Common myeloid progenitor, CD34-positive (primary cell): ENCODE measurements around the gene RXRB.
A peak's percentile ranks its signal among the peaks of the same experiment; 100 is the strongest.

Source experiments
- CTCF ChIA-PET: fragments of 350-600 bp; sonication (Branson Sonifier 250); formaldehyde crosslinking; loops from one replicate; lab custom pipeline; 2021; ENCODE audit warnings: antibody characterized with exemption; lab: Charles Lee
- POLR2A ChIA-PET: fragments of 350-600 bp; sonication (Branson Sonifier 250); formaldehyde crosslinking; loops from one replicate; lab custom pipeline; 2021; ENCODE audit warnings: antibody characterized with exemption; lab: Charles Lee
- DNase-seq, 3 donors: peaks; one replicate each; pipeline versions ENCODE4 v3.0.0 to v3.0.0-alpha.2; 2013
- H3K27ac ChIP-seq, 2 experiments: 1 replicate in 1 of 2; 2 replicates in 1 of 2; pipeline ENCODE4 v1.7.0; 2013; ENCODE audit warnings: inconsistent platforms in 2 of 2, low read length in 2 of 2, mild to moderate bottlenecking in 2 of 2, low read depth in 1 of 2, moderate library complexity in 1 of 2; ENCODE audit not compliant: severe bottlenecking in 2 of 2, insufficient read depth in 1 of 2, poor library complexity in 1 of 2
- H3K27me3 ChIP-seq, 5 experiments: replicated peaks in 2 of 5; 1 replicate in 3 of 5; 2 replicates in 2 of 5; pipeline versions ENCODE4 v1.6.1 to v1.7.0; 2013; ENCODE audit warnings: low read length in 4 of 5, mild to moderate bottlenecking in 2 of 5, moderate library complexity in 2 of 5, inconsistent platforms in 1 of 5; ENCODE audit not compliant: insufficient read depth in 5 of 5, control insufficient read depth in 4 of 5
- H3K36me3 ChIP-seq, 4 experiments: 1 replicate in 2 of 4; 2 replicates in 2 of 4; pipeline versions ENCODE4 v1.6.1 to v1.7.0; 2013; ENCODE audit warnings: low read length in 3 of 4, control low read depth in 1 of 4, mild to moderate bottlenecking in 1 of 4; ENCODE audit not compliant: control insufficient read depth in 4 of 4, insufficient read depth in 4 of 4
- H3K4me1 ChIP-seq, 4 experiments: 1 replicate in 3 of 4; 2 replicates in 1 of 4; pipeline versions ENCODE4 v1.6.1 to v1.7.1; 2013; ENCODE audit warnings: low read length in 3 of 4, mild to moderate bottlenecking in 3 of 4, control low read depth in 1 of 4, inconsistent platforms in 1 of 4, moderate library complexity in 1 of 4; ENCODE audit not compliant: control insufficient read depth in 4 of 4, insufficient read depth in 4 of 4; ENCODE audit errors: control extremely low read depth in 1 of 4
- H3K4me3 ChIP-seq, 7 experiments: 1 replicate in 4 of 7; 2 replicates in 3 of 7; pipeline versions ENCODE4 v1.5.1 to v1.7.0; 2013; ENCODE audit warnings: mild to moderate bottlenecking in 7 of 7, low read length in 6 of 7, moderate library complexity in 6 of 7, inconsistent platforms in 2 of 7, low read depth in 2 of 7, control low read depth in 1 of 7; ENCODE audit not compliant: insufficient read depth in 4 of 7, control insufficient read depth in 1 of 7; ENCODE audit errors: extremely low read depth in 1 of 7
- H3K9me3 ChIP-seq, 5 experiments: 1 replicate in 4 of 5; 2 replicates in 1 of 5; pipeline versions ENCODE4 v1.6.1 to v1.7.1; 2013; ENCODE audit warnings: low read length in 4 of 5, mild to moderate bottlenecking in 2 of 5, inconsistent platforms in 1 of 5, low read depth in 1 of 5, moderate library complexity in 1 of 5; ENCODE audit not compliant: control insufficient read depth in 4 of 5, insufficient read depth in 2 of 5; ENCODE audit errors: control extremely low read depth in 1 of 5
- WGBS: methylation state at CpG from one replicate; pipeline ENCODE4 v1.1.5; 2013; ENCODE audit not compliant: insufficient coverage; 5-methylcytosine and 5-hydroxymethylcytosine counted together

Gene RXRB

GRCh38 chr6:33206864-33207551, 6.5 kb upstream of the RXRB start:
- ChIA-PET POLR2A (interaction anchor here (1.1 kb wide), 1 partner anchor 63 kb away, joined by 3 read pairs; no protein-coding TSS in a partner anchor), CTCF (interaction anchor here (1.2 kb wide), 1 partner anchor 40 kb away, joined by 4 read pairs; no protein-coding TSS in a partner anchor)
- Histone ChIP-seq H3K36me3 (peaks cover 3 to 44% (median 30%) of the 10 kb centered on the region in 4 experiments), H3K9me3 (no peaks in the 10 kb centered on the region), H3K27ac (no peak overlapping the region), H3K4me1 (peaks cover 5 to 43% (median 31%) of the 10 kb centered on the region in 4 experiments), H3K27me3 (no peaks in the 10 kb centered on the region), H3K4me3 (peak overlapping the region in 6 of 7 experiments; percentile 66 to 97 (median 86))
- WGBS: 12% methylated on average over 6 of the region's 20 CpGs
- DNase-seq: no peak

- ChIA-PET CTCF (interaction anchor here (1.0 kb wide), 1 partner anchor 190 kb away, joined by 3 read pairs; no protein-coding TSS in a partner anchor), POLR2A (no interaction called here)
- no peaks in the 10 kb centered on the region for H3K9me3 ChIP-seq
- WGBS: no CpG with 5 or more reads among the region's 3 CpGs
- DNase-seq: no peak
- peaks cover 3 to 42% (median 28%) of the 10 kb centered on the region in 4 experiments for H3K36me3 ChIP-seq
- H3K27me3 ChIP-seq: no peaks in the 10 kb centered on the region
- H3K4me1 ChIP-seq: peaks cover 5 to 50% (median 38%) of the 10 kb centered on the region in 4 experiments
- H3K4me3 ChIP-seq: peak overlapping the region in 1 of 7 experiments; percentile 89
- no peak overlapping the region for H3K27ac ChIP-seq
Observed at GRCh38 chr6:33206027-33206863, 5.8 kb upstream of the RXRB start.

GRCh38 chr6:33205191-33206026, 4.9 kb upstream of the RXRB start:
- Histone ChIP-seq H3K9me3 (no peaks in the 10 kb centered on the region), H3K4me3 (peak overlapping the region; percentile 45 to 94 (median 80)), H3K4me1 (peaks cover 5 to 53% (median 43%) of the 10 kb centered on the region in 4 experiments), H3K36me3 (peaks cover 2 to 36% (median 25%) of the 10 kb centered on the region in 4 experiments), H3K27ac (no peak overlapping the region), H3K27me3 (no peaks in the 10 kb centered on the region)
- WGBS: 43% methylated on average over 9 of the region's 17 CpGs
- DNase-seq: peak in 1 of 3 donors; percentile 29
- POLR2A ChIA-PET: no interaction called here
- CTCF ChIA-PET: interaction anchor here (1.0 to 1.4 kb wide), 3 partner anchors 10 to 189 kb away, joined by 3 read pairs; no protein-coding TSS in a partner anchor

GRCh38 chr6:33204415-33205190, 4.1 kb upstream of the RXRB start, which contains the start of gene HSD17B8:
TSS of gene HSD17B8 (plus strand) at chr6:33204655. CDS start at chr6:33204669, 14 bp downstream.
- WGBS: under 1% methylated on average over 43 of the region's 48 CpGs
- POLR2A ChIA-PET: interaction anchor here (0.6 kb wide), 1 partner anchor 44 kb away, joined by 3 read pairs; no protein-coding TSS in a partner anchor

GRCh38 chr6:33204165-33204414, 3.6 kb upstream of the RXRB start:
- peaks cover 2 to 27% (median 17%) of the 10 kb centered on the region in 4 experiments for H3K36me3 ChIP-seq
- H3K27me3 ChIP-seq: no peaks in the 10 kb centered on the region
- ChIA-PET CTCF (interaction anchor here (0.7 to 1.4 kb wide), 2 partner anchors 44 to 78 kb away, joined by 3 to 4 read pairs; no protein-coding TSS in a partner anchor), POLR2A (interaction anchor here (0.6 kb wide), 1 partner anchor 44 kb away, joined by 3 read pairs; no protein-coding TSS in a partner anchor)
- DNase-seq: no peak
- H3K4me3 ChIP-seq: peak overlapping the region in 4 of 7 experiments; percentile 78 to 94 (median 87)
- no peak overlapping the region for H3K27ac ChIP-seq
- H3K4me1 ChIP-seq: peaks cover 8 to 59% (median 48%) of the 10 kb centered on the region in 4 experiments
- 0% methylated on average over 2 of the region's 4 CpGs for WGBS
- no peaks in the 10 kb centered on the region for H3K9me3 ChIP-seq

More at GRCh38 chr6:33204415-33205190, 4.1 kb upstream of the RXRB start, which contains the start of gene HSD17B8:
- Histone ChIP-seq H3K4me3 (peak within 1 kb of the TSS; percentile 45 to 94 (median 80)), H3K27ac (peak within 1 kb of the TSS in 1 of 2 experiments; percentile 51), H3K9me3 (no peaks in the 10 kb centered on the region), H3K27me3 (no peaks in the 10 kb centered on the region), H3K4me1 (peaks cover 6 to 56% (median 45%) of the 10 kb centered on the region in 4 experiments), H3K36me3 (peaks cover 2 to 28% (median 18%) of the 10 kb centered on the region in 4 experiments)
- DNase-seq: peak; percentile 90 to 91 (median 91)
- CTCF ChIA-PET: interaction anchor here (0.7 to 1.4 kb wide), 3 partner anchors 9 to 78 kb away, joined by 3 to 4 read pairs (median 3); no protein-coding TSS in a partner anchor
